ENCODE measurements around the gene SLC2A11. TPM values are rescaled to one million over a fixed set of nuclear protein-coding genes. Genes with fewer than 3 reads are reported as not detected.

Gene SLC2A11
- total RNA-seq, 1 experiment from 2014 or later = 17.2 TPM

GRCh38 chr22:23896166-23896522, 38.5 kb downstream of the SLC2A11 start (continued):
- TF ChIP-seq ZBTB33 (IDR thresholded peaks at IDR 0.05; ENCODE audit: extremely low read depth, insufficient replicate concordance, low read length) (no peak), POLR2AphosphoS5 (IDR thresholded peaks at IDR 0.05; ENCODE audit: low read depth, low read length) (no peak), MAX (IDR thresholded peaks at IDR 0.05) (no peak), CBX3 (IDR thresholded peaks at IDR 0.05; ENCODE audit: low read depth) (no peak), EZH2 (IDR thresholded peaks at IDR 0.05) (no peak), TCF7L2 (IDR thresholded peaks at IDR 0.05; ENCODE audit: borderline replicate concordance, extremely low read depth, insufficient read depth, insufficient read length) (no peak), SRF (IDR thresholded peaks at IDR 0.05; ENCODE audit: low read depth) (no peak), SIN3A (IDR thresholded peaks at IDR 0.05; ENCODE audit: low read depth) (no peak), RAD21 (IDR thresholded peaks at IDR 0.05; ENCODE audit: low read depth) (no peak)

GRCh38 chr22:23896523-23897186, 39.0 kb downstream of the SLC2A11 start:
- POLR2A ChIA-PET = interaction anchor here (1.2 kb wide), 1 partner anchor 17 kb away, joined by 7 read pairs; no protein-coding TSS in a partner anchor
- Histone ChIP-seq H3K9me2 (ENCODE audit: insufficient read depth) (no peaks in the 10 kb centered on the region), H3K27ac (ENCODE audit: low read depth, low read length) (no peak overlapping the region; the same call in 1 of the 2 replicates), H2AFZ (ENCODE audit: low read depth, low read length, poor library complexity, severe bottlenecking) (no peak overlapping the region), H4K20me1 (ENCODE audit: insufficient read depth) (peaks cover 7% of the 10 kb centered on the region; the same call in 1 of the 2 replicates), H3K36me3 (ENCODE audit: control insufficient read depth in 1 of 2, insufficient read depth in 2 of 2, low read length in 2 of 2) (peaks cover 12 to 23% of the 10 kb centered on the region in 2 experiments; a peak in 3 of 4 replicates), H3K4me2 (ENCODE audit: low read length) (peak overlapping the region; percentile 85; the same call in 1 of the 2 replicates), H3K9ac (ENCODE audit: low read length) (no peak overlapping the region), H3K4me3 (replicated peaks in 1 of 2; ENCODE audit: low read depth in 1 of 2, low read length in 2 of 2) (no peak overlapping the region), H3K27me3 (ENCODE audit: insufficient read depth, low read length) (no peaks in the 10 kb centered on the region), H3K9me3 (ENCODE audit: control insufficient read depth in 1 of 2, insufficient read depth in 1 of 2, low read depth in 1 of 2, low read length in 2 of 2) (no peaks in the 10 kb centered on the region), H3K79me2 (ENCODE audit: insufficient read depth, low read length) (peaks cover 25% of the 10 kb centered on the region), H3K4me1 (ENCODE audit: control insufficient read depth in 1 of 2, insufficient read depth in 2 of 2, low read length in 2 of 2) (peaks cover 16 to 31% of the 10 kb centered on the region in 2 experiments)
- no peak for TF ChIP-seq SRF (IDR thresholded peaks at IDR 0.05; ENCODE audit: low read depth)
- peak; percentile 40; the same call in 1 of the 2 replicates for TF ChIP-seq POLR2AphosphoS5 (IDR thresholded peaks at IDR 0.05; ENCODE audit: low read depth, low read length)
- DNase-seq (ENCODE audit: low read depth, low spot score) (no peak), ATAC-seq (no peak)
- RAD21 ChIA-PET (ENCODE audit: low non-redundant PET in 1 of 2, low total read pairs in 2 of 2, uncharacterized antibody in 2 of 2, unreplicated experiment in 2 of 2) = no interaction called here
- intact Hi-C loops (cut with micrococcal nuclease) = no loop called here
- CTCF ChIA-PET = no interaction called here
- no TSS peak for BruUV-seq (replicated peaks)
